H1 (cell line): ENCODE measurements around the gene PLCH2. TPM values are rescaled to one million over a fixed set of nuclear protein-coding genes. Genes with fewer than 3 reads are reported as not detected.

Experiments used
- CTCF ChIA-PET: fragments of 300-600 bp; sonication (Branson Sonifier 250); formaldehyde crosslinking; loops from one replicate; lab custom pipeline; 2021; ENCODE audit not compliant: partially characterized antibody; lab: Charles Lee
- POLR2A ChIA-PET: fragments of 300-600 bp; sonication (Branson Sonifier 250); formaldehyde crosslinking; loops from one replicate; lab custom pipeline; 2021; ENCODE audit warnings: inconsistent platforms; ENCODE audit not compliant: partially characterized antibody; lab: Charles Lee
- DNase-seq, 2 experiments: peaks; one replicate each; pipeline versions ENCODE4 v3.0.0 to v3.0.0-alpha.2; 2010 to 2022; ENCODE audit warnings: low spot score in 2 of 2, low read depth in 1 of 2, mixed read lengths in 1 of 2
- FAIRE-seq: peaks from 2 replicates; lab custom pipeline; 2011; peaks lifted over from hg19 to GRCh38; lab: Jason Lieb, UNC
- H2AFZ ChIP-seq: 2 replicates; pipeline ENCODE4 v1.8.1; 2012; ENCODE audit warnings: low read length, inconsistent platforms
- H2AK5ac ChIP-seq: 2 replicates; pipeline ENCODE4 v1.6.1; 2013; ENCODE audit warnings: low read depth, low read length
- H2BK120ac ChIP-seq: replicated peaks from 2 replicates; pipeline ENCODE3; 2013; ENCODE audit warnings: low read depth, low read length, inconsistent platforms
- H2BK12ac ChIP-seq: 2 replicates; pipeline ENCODE4 v1.6.1; 2013; ENCODE audit warnings: low read depth, low read length
- H2BK15ac ChIP-seq: 2 replicates; pipeline ENCODE4 v1.6.1; 2013; ENCODE audit warnings: low read length
- H2BK20ac ChIP-seq: 2 replicates; pipeline ENCODE4 v1.6.1; 2013; ENCODE audit warnings: low read length
- H2BK5ac ChIP-seq: 2 replicates; pipeline ENCODE4 v1.6.1; 2013; ENCODE audit warnings: low read depth, low read length
- H3K14ac ChIP-seq: 2 replicates; pipeline ENCODE4 v1.6.1; 2013; ENCODE audit warnings: inconsistent platforms; ENCODE audit not compliant: insufficient read length
- H3K18ac ChIP-seq: 2 replicates; pipeline ENCODE4 v1.6.1; 2013; ENCODE audit warnings: low read length; ENCODE audit errors: extremely low read depth
- H3K23ac ChIP-seq: 2 replicates; pipeline ENCODE4 v1.6.1; 2013; ENCODE audit warnings: inconsistent platforms; ENCODE audit not compliant: insufficient read length
- H3K23me2 ChIP-seq: 2 replicates; pipeline ENCODE4 v1.6.1; 2013; ENCODE audit warnings: low read depth, low read length
- H3K27ac ChIP-seq: 2 replicates; pipeline ENCODE4 v1.6.1; 2011; ENCODE audit warnings: low read depth, low read length, inconsistent platforms
- H3K27me3 ChIP-seq, 4 experiments: replicated peaks in 1 of 4; 1 replicate in 1 of 4; 2 replicates in 3 of 4; pipeline versions ENCODE4 v1.6.1 to v1.8.1; 2011 to 2013; ENCODE audit warnings: low read length in 3 of 4, mild to moderate bottlenecking in 3 of 4, inconsistent platforms in 2 of 4, mixed read lengths in 2 of 4, moderate library complexity in 1 of 4; ENCODE audit not compliant: control insufficient read depth in 3 of 4, insufficient read depth in 3 of 4; ENCODE audit errors: extremely low read depth in 1 of 4
- H3K36me3 ChIP-seq, 4 experiments: 2 replicates each; pipeline versions ENCODE4 v1.6.1 to v1.8.1; 2011 to 2013; ENCODE audit warnings: mild to moderate bottlenecking in 4 of 4, low read length in 3 of 4, moderate library complexity in 2 of 4, control low read depth in 1 of 4, inconsistent platforms in 1 of 4; ENCODE audit not compliant: insufficient read depth in 4 of 4, control insufficient read depth in 2 of 4
- H3K4ac ChIP-seq: replicated peaks from 2 replicates; pipeline ENCODE3; 2013; ENCODE audit warnings: low read length, low read depth, mixed read lengths, inconsistent platforms; ENCODE audit not compliant: insufficient read length
- H3K4me1 ChIP-seq, 4 experiments: replicated peaks in 1 of 4; 1 replicate in 1 of 4; 2 replicates in 3 of 4; pipeline versions ENCODE4 v1.6.1 to v1.8.1; 2011 to 2013; ENCODE audit warnings: low read length in 3 of 4, inconsistent platforms in 2 of 4, mixed read lengths in 1 of 4; ENCODE audit not compliant: insufficient read depth in 4 of 4, control insufficient read depth in 3 of 4
- H3K4me2 ChIP-seq, 2 experiments: 2 replicates each; pipeline versions ENCODE4 v1.6.1 to v1.8.1; 2011 to 2013; ENCODE audit warnings: low read depth in 2 of 2, low read length in 2 of 2, control low read depth in 1 of 2, inconsistent platforms in 1 of 2, mild to moderate bottlenecking in 1 of 2; ENCODE audit not compliant: insufficient read depth in 1 of 2
- H3K4me3 ChIP-seq, 4 experiments: fragments of 200-600, 300-600 bp in 1 of 4; sonication (generic), shearing (Covaris generic), sonication (Bioruptor Twin) in 1 of 4; 2 replicates each; pipeline versions ENCODE4 v1.5.1 to v1.8.1; 2011 to 2016; ENCODE audit warnings: low read length in 4 of 4, low read depth in 3 of 4, control low read depth in 2 of 4, inconsistent platforms in 2 of 4, mild to moderate bottlenecking in 2 of 4, mixed read lengths in 1 of 4, moderate library complexity in 1 of 4; ENCODE audit not compliant: insufficient read depth in 2 of 4; ENCODE audit errors: extremely low read depth in 1 of 4
- H3K56ac ChIP-seq: replicated peaks from 2 replicates; pipeline ENCODE3; 2013; ENCODE audit warnings: low read depth, mild to moderate bottlenecking, mixed read lengths, low read length, inconsistent platforms; ENCODE audit not compliant: insufficient read length
- H3K79me1 ChIP-seq: 2 replicates; pipeline ENCODE4 v1.6.1; 2013; ENCODE audit warnings: low read depth, low read length, control low read depth
- H3K79me2 ChIP-seq, 2 experiments: 2 replicates each; pipeline versions ENCODE4 v1.6.1 to v1.8.1; 2012 to 2013; ENCODE audit warnings: low read length in 2 of 2, mild to moderate bottlenecking in 2 of 2, inconsistent platforms in 1 of 2; ENCODE audit not compliant: insufficient read depth in 2 of 2, control insufficient read depth in 1 of 2
- H3K9ac ChIP-seq, 4 experiments: replicated peaks in 1 of 4; 1 replicate in 1 of 4; 2 replicates in 3 of 4; pipeline versions ENCODE4 v1.6.1 to v1.8.1; 2011 to 2013; ENCODE audit warnings: low read depth in 3 of 4, low read length in 3 of 4, control low read depth in 2 of 4, mild to moderate bottlenecking in 2 of 4, moderate library complexity in 2 of 4, inconsistent platforms in 1 of 4; ENCODE audit errors: extremely low read depth in 1 of 4
- H3K9me3 ChIP-seq, 2 experiments: 2 replicates each; pipeline versions ENCODE4 v1.6.1 to v1.8.1; 2012 to 2013; ENCODE audit warnings: mild to moderate bottlenecking in 2 of 2, moderate library complexity in 2 of 2, control low read depth in 1 of 2, inconsistent platforms in 1 of 2, low read depth in 1 of 2, low read length in 1 of 2, mixed read lengths in 1 of 2; ENCODE audit not compliant: insufficient read depth in 2 of 2
- H4K20me1 ChIP-seq, 2 experiments: replicated peaks in 1 of 2; 2 replicates each; pipeline versions ENCODE3 to v1.8.1; 2011 to 2013; ENCODE audit warnings: inconsistent platforms in 2 of 2, low read length in 2 of 2, mild to moderate bottlenecking in 1 of 2; ENCODE audit not compliant: insufficient read depth in 2 of 2, control insufficient read depth in 1 of 2
- H4K5ac ChIP-seq: 2 replicates; pipeline ENCODE4 v1.6.1; 2013; ENCODE audit warnings: low read length, low read depth, mixed read lengths, inconsistent platforms; ENCODE audit not compliant: insufficient read length
- H4K8ac ChIP-seq: 2 replicates; pipeline ENCODE4 v1.8.0; 2013; ENCODE audit warnings: mild to moderate bottlenecking, moderate library complexity, low read length, inconsistent platforms; ENCODE audit not compliant: insufficient read depth; ENCODE audit errors: extremely low read depth
- H4K91ac ChIP-seq: replicated peaks from 2 replicates; pipeline ENCODE3; 2013; ENCODE audit warnings: low read length, mixed read lengths, inconsistent platforms; ENCODE audit not compliant: insufficient read length
- CBX5 ChIP-seq: fragments of 300-800, 300-1000 bp; sonication (generic); IDR thresholded peaks from 2 replicates; pipeline ENCODE4 v1.7.1; 2016; ENCODE audit warnings: antibody characterized with exemption, low read length, low read depth
- CREB1 ChIP-seq: IDR thresholded peaks from 2 replicates; pipeline ENCODE4 v1.6.1; 2012; ENCODE audit warnings: inconsistent platforms
- GTF2F1 ChIP-seq: IDR thresholded peaks from 2 replicates; pipeline ENCODE4 v1.6.1; 2012; ENCODE audit warnings: low read depth, low read length, improper control_type of control experiment, borderline replicate concordance
- JUND ChIP-seq: IDR thresholded peaks from 2 replicates; pipeline ENCODE4 v1.6.1; 2011; ENCODE audit warnings: mild to moderate bottlenecking, improper control_type of control experiment, low read length
- NANOG ChIP-seq: IDR thresholded peaks from 2 replicates; pipeline ENCODE4 v1.6.1; 2011; ENCODE audit warnings: low read length, low read depth, mild to moderate bottlenecking, inconsistent platforms; ENCODE audit not compliant: insufficient read depth, poor library complexity, severe bottlenecking
- POLR2A ChIP-seq, 2 experiments: IDR thresholded peaks; 1 replicate in 1 of 2; 2 replicates in 1 of 2; pipeline ENCODE4 v1.6.1; 2011; ENCODE audit warnings: low read depth in 2 of 2, low read length in 2 of 2, mild to moderate bottlenecking in 2 of 2; ENCODE audit errors: control extremely low read depth in 1 of 2
- POLR2AphosphoS5 ChIP-seq: IDR thresholded peaks from 2 replicates; pipeline ENCODE4 v1.6.1; 2011; ENCODE audit warnings: low read depth, low read length
- SIN3A ChIP-seq, 2 experiments: IDR thresholded peaks in 1 of 2; conservative IDR thresholded peaks in 1 of 2; 2 replicates each; pipeline ENCODE4 v1.6.1; 2011 to 2012; ENCODE audit warnings: low read length in 2 of 2, improper control_type of control experiment in 1 of 2, low read depth in 1 of 2, mild to moderate bottlenecking in 1 of 2
- USF2 ChIP-seq: IDR thresholded peaks from 2 replicates; pipeline ENCODE4 v1.6.1; 2011; ENCODE audit warnings: low read length, improper control_type of control experiment
- ZNF274 ChIP-seq: IDR thresholded peaks from 2 replicates; pipeline ENCODE4 v1.7.0; 2012; ENCODE audit warnings: low read length, borderline replicate concordance; ENCODE audit errors: extremely low read depth
- WGBS, 2 experiments: shearing (Covaris generic) in 1 of 2; methylation state at CpG; one replicate each; pipeline versions ENCODE4 v1.1.6 to v1.1.7; 2013 to 2015; ENCODE audit warnings: low lambda C conversion rate in 2 of 2, mixed read lengths in 2 of 2, inconsistent platforms in 1 of 2, low coverage in 1 of 2, missing lambda C conversion rate in 1 of 2; ENCODE audit not compliant: insufficient replicate concordance in 2 of 2, insufficient coverage in 1 of 2, insufficient read length in 1 of 2; ENCODE audit errors: extremely low coverage in 1 of 2, missing lambda C conversion rate in 1 of 2; 5-methylcytosine and 5-hydroxymethylcytosine counted together
- polyA plus RNA-seq, 7 experiments: library from polyadenylated mRNA; depleted of rRNA in 3 of 7; stranded (reverse) in 5 of 7; unstranded in 2 of 7; fragments of >200 nt in 5 of 7; fragments of 200-250 nt in 2 of 7; gene quantifications; 1 replicate in 5 of 7; 2 replicates in 1 of 7; 4 replicates in 1 of 7; pipeline versions ENCODE4 v1.2.1 to v1.2.3, GENCODE V29; 2011 to 2013; ENCODE audit warnings: missing spikeins in 2 of 7, mixed read lengths in 2 of 7
- total RNA-seq: library from RNA; stranded (reverse); fragmentation: NEBNext Ultra II Directional; extraction: Animal tissue kit (Norgen Biotek cat#: 25700); gene quantifications from 2 replicates; pipeline ENCODE4 v1.2.1, GENCODE V29; 2021

PLCH2 gene
- total and polyA plus RNA-seq, 2 of the 8 experiments (the other 6 are each of a cell fraction or from before 2014, with no cell fraction given) = 0.14 to 0.19 TPM

GRCh38 chr1:2477309-2477708 lies 1.2 kb downstream of the PLCH2 start:
- peaks cover 0 to 2% of the 10 kb centered on the region in 2 experiments for H4K20me1 ChIP-seq
- H4K8ac ChIP-seq = no peak overlapping the region; the same call in 1 of the 2 replicates
- H3K14ac ChIP-seq = no peak overlapping the region
- H3K9me3 ChIP-seq = no peaks in the 10 kb centered on the region
- H2AK5ac ChIP-seq = no peak overlapping the region
- H3K23ac ChIP-seq = no peak overlapping the region
- no peak overlapping the region for H3K18ac ChIP-seq
- H3K56ac ChIP-seq = no peak overlapping the region
- TF ChIP-seq NANOG = no peak
- TF ChIP-seq GTF2F1 = no peak
- TF ChIP-seq SIN3A (conservative IDR thresholded peaks at IDR 0.05 in 1 of 2, IDR thresholded peaks at IDR 0.05 in 1 of 2; ENCODE audit: low read depth in 1 of 2, low read length in 2 of 2) = no peak
- no peak for TF ChIP-seq POLR2A (IDR thresholded peaks at IDR 0.05; ENCODE audit: control extremely low read depth in 1 of 2, low read depth in 2 of 2, low read length in 2 of 2)
- TF ChIP-seq ZNF274 = no peak
- no peak for TF ChIP-seq JUND
- no peak for TF ChIP-seq POLR2AphosphoS5
- no peak for TF ChIP-seq CREB1
- no peak for TF ChIP-seq CBX5
- TF ChIP-seq USF2 = no peak
- TF ChIP-seq, all 59 proteins: peak for 0
- H2AFZ ChIP-seq = no peak overlapping the region
- WGBS, 2 experiments = 70% methylated on average over 9 of the region's 12 CpGs; no CpG with 5 or more reads in 1 of the 2 experiments
- H3K79me2 ChIP-seq = no peaks in the 10 kb centered on the region
- H3K79me1 ChIP-seq = no peaks in the 10 kb centered on the region
- no peak overlapping the region for H2BK12ac ChIP-seq
- H2BK20ac ChIP-seq = no peak overlapping the region
- H3K4ac ChIP-seq = no peak overlapping the region
- H3K4me1 ChIP-seq = peaks cover 0 to 7% (median 0%) of the 10 kb centered on the region in 4 experiments; a peak in 2 of 7 replicates
- DNase-seq = no peak
- no peak overlapping the region for H3K4me3 ChIP-seq
- no peak overlapping the region for H4K91ac ChIP-seq
- no peak overlapping the region for H4K5ac ChIP-seq
- H3K27me3 ChIP-seq = no peaks in the 10 kb centered on the region; a peak in 1 of 7 replicates
- H3K4me2 ChIP-seq = no peak overlapping the region
- no peak overlapping the region for H2BK120ac ChIP-seq
- no peak overlapping the region for H2BK15ac ChIP-seq
- no peaks in the 10 kb centered on the region for H3K36me3 ChIP-seq
- no peak overlapping the region for H2BK5ac ChIP-seq
- no peaks in the 10 kb centered on the region for H3K23me2 ChIP-seq
- ChIA-PET POLR2A (interaction anchor here (1.0 kb wide), 1 partner anchor 26 kb away, joined by 3 read pairs; no protein-coding TSS in a partner anchor), CTCF (interaction anchor here (0.8 to 2.0 kb wide), 5 partner anchors 10 to 56 kb away, joined by 3 to 9 read pairs (median 3); no protein-coding TSS in a partner anchor)
- no peak for FAIRE-seq
- H3K9ac ChIP-seq = no peak overlapping the region; a peak in 1 of 7 replicates
- H3K27ac ChIP-seq = no peak overlapping the region
